ENCODE data around the gene CDH4.
"Not testable (repeated sequence)": the region's sequence is repeated elsewhere in the genome, so short reads cannot be mapped to it uniquely, and the experiment has no call there.

- TF ChIP-seq, protein P1, sequence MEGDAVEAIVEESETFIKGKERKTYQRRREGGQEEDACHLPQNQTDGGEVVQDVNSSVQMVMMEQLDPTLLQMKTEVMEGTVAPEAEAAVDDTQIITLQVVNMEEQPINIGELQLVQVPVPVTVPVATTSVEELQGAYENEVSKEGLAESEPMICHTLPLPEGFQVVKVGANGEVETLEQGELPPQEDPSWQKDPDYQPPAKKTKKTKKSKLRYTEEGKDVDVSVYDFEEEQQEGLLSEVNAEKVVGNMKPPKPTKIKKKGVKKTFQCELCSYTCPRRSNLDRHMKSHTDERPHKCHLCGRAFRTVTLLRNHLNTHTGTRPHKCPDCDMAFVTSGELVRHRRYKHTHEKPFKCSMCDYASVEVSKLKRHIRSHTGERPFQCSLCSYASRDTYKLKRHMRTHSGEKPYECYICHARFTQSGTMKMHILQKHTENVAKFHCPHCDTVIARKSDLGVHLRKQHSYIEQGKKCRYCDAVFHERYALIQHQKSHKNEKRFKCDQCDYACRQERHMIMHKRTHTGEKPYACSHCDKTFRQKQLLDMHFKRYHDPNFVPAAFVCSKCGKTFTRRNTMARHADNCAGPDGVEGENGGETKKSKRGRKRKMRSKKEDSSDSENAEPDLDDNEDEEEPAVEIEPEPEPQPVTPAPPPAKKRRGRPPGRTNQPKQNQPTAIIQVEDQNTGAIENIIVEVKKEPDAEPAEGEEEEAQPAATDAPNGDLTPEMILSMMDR (IDR thresholded peaks at IDR 0.05; ENCODE audit: borderline replicate concordance, extremely low read depth, low read length, poor library complexity, severe bottlenecking): not testable (repeated sequence)
- TF ChIP-seq EZH2 (IDR thresholded peaks at IDR 0.05; ENCODE audit: borderline replicate concordance, low read depth, low read length, severe bottlenecking): not testable (repeated sequence)
Measured at GRCh38 chr20:61854538-61854937, 602.5 kb downstream of the CDH4 start.
